ENCODE results near the gene FAM177B. TPM values are rescaled to one million over a fixed set of nuclear protein-coding genes. Genes with fewer than 3 reads are reported as not detected.

The FAM177B gene
- total RNA-seq, 1 donor from 2014 or later: not detected

Other genes starting within 250 kb of the FAM177B start
- gene HHIPL2, start 189.1 kb upstream of the FAM177B start, total RNA-seq: 0.19 and 0.82 TPM in 2 replicates
- 23.1 and 24.4 TPM in 2 replicates for gene TAF1A, start 147.3 kb upstream of the FAM177B start, total RNA-seq
- gene MIA3, start 119.1 kb upstream of the FAM177B start, total RNA-seq: 42.2 and 44.2 TPM in 2 replicates
- gene AIDA, start 24.7 kb upstream of the FAM177B start, total RNA-seq: 38.1 and 40.5 TPM in 2 replicates
- gene BROX, start 24.6 kb upstream of the FAM177B start, total RNA-seq: 35.4 and 36.4 TPM in 2 replicates
- gene DISP1, start 77.8 kb downstream of the FAM177B start, total RNA-seq: 1.3 and 2.0 TPM in 2 replicates

All from activated CD4-positive, alpha-beta T cell treated with anti-CD3 and anti-CD28 coated beads, Interleukin-2, amount 10 ng/mL, durations not matched to agents 24 days and 14 days (primary cell).